Measurements from ENCODE around the gene MID2.
A peak's percentile ranks its signal among the peaks of the same experiment; 100 is the strongest.
"Not testable (repeated sequence)": the region's sequence is repeated elsewhere in the genome, so short reads cannot be mapped to it uniquely, and the experiment has no call there.

Gene MID2

DNA sequence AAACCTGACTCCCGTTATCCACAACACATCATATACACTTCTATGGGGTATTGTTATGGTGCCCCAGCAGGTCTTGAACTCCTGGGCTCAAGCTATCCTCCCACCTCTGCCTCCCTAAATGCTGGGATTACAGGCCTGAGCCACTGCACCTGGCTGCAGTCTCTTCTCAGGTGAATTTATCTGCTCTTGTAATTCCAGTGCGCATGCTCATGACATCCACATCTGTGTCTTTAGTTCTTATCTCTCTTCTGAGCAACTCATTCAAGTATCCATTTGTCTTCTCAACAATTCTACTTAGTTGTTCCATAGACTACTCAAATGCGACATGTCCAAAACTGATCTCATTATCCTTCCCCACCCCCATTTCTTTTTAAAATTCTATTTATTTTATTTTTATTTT, 20.5 kb upstream of the MID2 start:
- DNase-seq (ENCODE audit: low read depth): no peak
- TF ChIP-seq CTCF (IDR thresholded peaks at IDR 0.05; ENCODE audit: low read depth, low read length, missing control alignments): no peak
- no peak overlapping the region for H3K4me3 ChIP-seq (ENCODE audit: low read depth, low read length)

GRCh38 chrX:107810053-107810452, 15.6 kb upstream of the MID2 start:
- DNase-seq (ENCODE audit: low read depth); H3K4me3 ChIP-seq (ENCODE audit: low read depth, low read length): not testable (repeated sequence)

DNA sequence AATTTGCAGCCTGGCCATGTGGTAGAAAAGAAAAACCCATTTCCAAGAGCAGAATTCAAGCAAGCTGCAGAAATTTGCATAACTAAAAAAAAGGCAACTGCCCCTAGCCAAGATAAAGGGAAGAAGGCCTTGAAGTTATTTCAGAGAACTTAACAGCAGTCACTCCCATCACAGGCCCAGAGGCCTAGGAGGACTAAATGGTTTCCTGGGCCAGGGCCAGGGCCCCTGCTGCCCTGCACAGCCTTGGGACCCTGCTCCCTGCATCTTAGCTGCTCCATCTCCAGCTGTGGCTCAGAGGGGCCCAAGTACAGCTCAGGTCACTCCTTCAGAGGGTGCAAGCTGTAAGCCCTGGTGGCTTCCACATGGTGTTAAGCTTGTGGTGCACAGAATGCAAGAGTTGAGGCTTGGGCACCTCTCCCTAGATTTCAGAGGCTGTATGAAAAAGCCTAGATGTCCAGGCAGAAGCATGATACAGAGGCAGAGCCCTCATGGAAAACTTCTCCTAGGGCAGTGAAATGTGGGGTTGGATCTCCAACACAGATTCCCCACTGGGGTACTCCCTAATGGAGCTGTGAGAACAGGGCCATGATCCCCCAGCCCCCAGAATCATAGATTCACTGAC, 6.7 kb upstream of the MID2 start:
- TF ChIP-seq CTCF (IDR thresholded peaks at IDR 0.05; ENCODE audit: low read depth, low read length, missing control alignments): no peak
- H3K4me3 ChIP-seq (ENCODE audit: low read depth, low read length): no peak overlapping the region
- DNase-seq (ENCODE audit: low read depth): no peak

DNA sequence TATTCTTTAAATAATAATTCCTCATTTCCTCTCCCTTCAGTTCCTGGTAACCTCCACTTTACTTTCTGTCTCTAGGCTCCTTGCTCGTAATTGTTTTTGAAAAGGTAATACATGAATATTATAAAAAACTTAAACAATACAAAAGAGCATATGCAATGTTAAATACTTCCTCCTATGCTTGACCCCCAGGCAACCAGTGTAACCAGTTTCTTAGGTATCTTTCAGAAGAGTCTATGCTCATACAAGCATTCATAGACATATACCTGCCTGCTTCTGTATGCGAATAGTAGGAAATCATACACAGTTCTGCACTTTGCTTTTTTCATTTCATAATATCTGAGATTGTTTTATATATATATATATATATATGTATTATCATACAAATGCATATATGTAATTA, 2.6 kb upstream of the MID2 start:
- DNase-seq (ENCODE audit: low read depth): no peak
- no peak overlapping the region for H3K4me3 ChIP-seq (ENCODE audit: low read depth, low read length)
- TF ChIP-seq CTCF (IDR thresholded peaks at IDR 0.05; ENCODE audit: low read depth, low read length, missing control alignments): no peak

DNA sequence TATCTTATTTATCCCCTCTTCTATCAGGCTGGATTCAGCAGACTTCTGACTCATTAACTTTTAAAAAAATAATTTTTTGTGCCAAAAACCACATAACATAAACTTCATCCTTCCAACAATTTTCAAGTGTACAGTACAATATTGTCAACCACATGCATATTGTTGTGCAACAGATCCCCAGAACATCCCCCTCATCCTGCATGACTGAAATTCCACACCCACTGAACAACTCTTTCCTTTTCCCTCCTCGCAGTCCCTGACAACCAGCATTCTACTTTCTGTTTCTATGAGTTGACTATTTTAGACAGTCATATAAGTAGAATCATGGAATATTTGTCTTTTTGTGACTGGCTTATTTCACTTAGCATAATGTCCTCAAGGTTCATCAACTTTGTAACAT, 2.2 kb upstream of the MID2 start:
- no peak for TF ChIP-seq CTCF (IDR thresholded peaks at IDR 0.05; ENCODE audit: low read depth, low read length, missing control alignments)
- no peak overlapping the region for H3K4me3 ChIP-seq (ENCODE audit: low read depth, low read length)
- no peak for DNase-seq (ENCODE audit: low read depth)

DNA sequence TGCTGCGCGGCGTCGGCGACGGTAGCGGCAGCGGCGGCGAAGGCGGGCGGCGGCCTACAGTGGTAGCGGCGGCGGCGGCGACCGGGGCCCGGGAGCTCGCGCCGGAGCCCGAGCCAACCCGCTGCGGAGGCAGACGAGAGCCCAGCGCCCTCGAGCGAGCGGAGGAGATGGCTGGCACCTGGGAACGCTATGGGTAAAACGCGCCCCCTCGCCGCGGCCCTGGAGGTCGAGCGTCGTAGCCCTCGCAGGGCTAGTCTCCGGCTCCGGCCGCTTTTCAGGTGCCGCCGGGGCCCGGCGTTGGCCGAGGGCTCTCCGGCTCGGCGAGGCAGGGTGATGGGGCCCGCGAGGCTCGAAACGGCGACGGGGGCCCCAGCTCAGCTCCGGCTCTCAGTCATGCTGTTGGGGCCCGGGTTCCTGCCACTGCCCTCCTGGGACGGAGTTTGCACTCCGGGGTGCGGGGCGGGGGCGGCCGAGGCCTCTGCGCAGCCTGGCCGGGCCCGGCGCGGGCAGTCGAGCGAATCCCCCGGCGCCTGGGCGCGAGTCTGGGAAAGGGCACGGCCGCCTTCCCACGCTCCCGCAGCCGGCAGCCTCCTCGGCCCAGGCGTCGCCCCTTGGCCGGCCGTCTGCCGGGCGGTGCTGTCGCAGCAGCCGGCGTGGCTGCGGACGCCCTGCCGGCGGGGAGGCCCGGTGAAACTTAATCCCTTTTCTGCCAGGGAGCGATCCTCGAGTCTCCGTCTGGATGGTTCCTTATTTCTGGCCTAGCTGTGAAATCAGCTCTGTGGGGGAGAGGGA, 768 bp downstream of the MID2 start:
- peak overlapping the region; percentile 21; the same call in 1 of the 2 replicates for H3K4me3 ChIP-seq (ENCODE audit: low read depth, low read length)
- DNase-seq (ENCODE audit: low read depth): no peak
- no peak for TF ChIP-seq CTCF (IDR thresholded peaks at IDR 0.05; ENCODE audit: low read depth, low read length, missing control alignments)

DNA sequence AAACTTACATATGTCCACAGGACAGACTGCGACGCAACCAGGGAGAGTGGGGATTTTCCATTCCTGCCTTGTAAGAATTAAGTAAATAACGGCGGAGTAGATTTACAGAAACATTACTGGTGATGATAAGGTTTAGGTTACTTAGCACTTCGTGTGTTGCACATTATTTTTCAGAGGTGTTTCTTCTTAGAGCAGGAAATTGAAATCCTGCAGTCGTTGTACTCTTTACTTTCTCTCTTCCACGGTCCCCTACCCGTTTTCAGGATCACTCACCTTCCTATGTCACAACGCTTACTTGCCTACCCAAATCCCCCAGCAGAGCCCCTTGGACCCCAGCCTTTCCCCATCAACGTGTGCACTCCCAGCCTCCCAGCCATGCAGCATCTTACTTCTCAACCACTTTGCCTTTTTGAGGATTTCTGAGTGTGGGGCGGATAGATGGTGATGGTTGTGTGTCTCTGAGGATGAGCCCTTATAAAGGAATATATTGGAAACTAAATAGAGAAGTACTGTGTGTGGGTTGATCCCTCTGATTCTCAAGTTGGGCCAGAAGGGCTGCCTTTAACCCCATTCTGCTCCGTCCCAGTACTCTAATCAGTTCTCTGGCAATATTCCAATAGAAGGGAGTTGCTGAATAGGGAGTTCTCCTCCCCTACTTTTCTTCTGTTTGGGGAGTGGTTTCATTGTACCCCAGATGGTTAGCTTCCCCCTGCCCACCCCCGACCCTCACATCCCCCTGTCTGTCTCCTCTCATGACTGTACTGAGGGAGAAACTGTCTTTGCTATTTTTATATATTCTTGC, 1.6 kb downstream of the MID2 start:
- DNase-seq (ENCODE audit: low read depth): no peak
- no peak for TF ChIP-seq CTCF (IDR thresholded peaks at IDR 0.05; ENCODE audit: low read depth, low read length, missing control alignments)
- H3K4me3 ChIP-seq (ENCODE audit: low read depth, low read length): no peak overlapping the region

All from GM12864 (cell line).